Measurements from ENCODE around the gene MOSPD3.
A peak's percentile ranks its signal among the peaks of the same experiment; 100 is the strongest.

The MOSPD3 gene

DNA sequence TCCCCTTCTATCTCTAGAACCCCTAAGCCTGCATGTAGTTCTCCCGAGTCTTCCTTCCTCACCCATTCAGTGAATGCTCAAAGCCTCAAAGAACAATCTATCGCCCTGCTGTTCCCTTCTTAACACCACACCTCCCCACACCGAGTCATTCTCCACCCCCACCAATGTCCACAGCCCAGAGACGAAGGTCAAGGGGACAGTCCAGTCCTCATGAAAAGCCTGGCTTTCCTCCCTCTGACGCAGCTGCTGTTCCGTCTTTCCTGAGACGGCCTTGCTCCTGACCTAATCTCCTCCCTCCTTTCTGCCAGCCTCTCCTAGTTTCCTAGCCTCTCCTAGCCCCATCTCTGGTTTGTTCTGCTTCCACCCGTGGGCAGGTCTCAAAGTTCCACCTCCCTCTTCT, 9.2 kb downstream of the MOSPD3 start:
- Histone ChIP-seq H3K9ac (ENCODE audit: low read length in 5 of 5) (no peak overlapping the region), H3K27me3 (ENCODE audit: control insufficient read depth in 5 of 5, insufficient read depth in 4 of 5, low read length in 5 of 5) (peaks cover 0 to 6% (median 3%) of the 10 kb centered on the region in 5 donors), H3K4me1 (ENCODE audit: control insufficient read depth in 5 of 5, insufficient read depth in 5 of 5, low read length in 5 of 5) (peaks cover 0 to 4% (median 3%) of the 10 kb centered on the region in 5 donors), H3K4me3 (ENCODE audit: low read depth in 1 of 5, low read length in 5 of 5) (no peak overlapping the region), H3K9me3 (ENCODE audit: control insufficient read depth in 5 of 5, low read length in 5 of 5) (no peaks in the 10 kb centered on the region), H3K36me3 (ENCODE audit: control insufficient read depth in 5 of 5, insufficient read depth in 5 of 5, low read length in 5 of 5) (peaks cover 0 to 3% (median 1%) of the 10 kb centered on the region in 5 donors), H3K27ac (ENCODE audit: low read depth, low read length) (no peak overlapping the region)

DNA sequence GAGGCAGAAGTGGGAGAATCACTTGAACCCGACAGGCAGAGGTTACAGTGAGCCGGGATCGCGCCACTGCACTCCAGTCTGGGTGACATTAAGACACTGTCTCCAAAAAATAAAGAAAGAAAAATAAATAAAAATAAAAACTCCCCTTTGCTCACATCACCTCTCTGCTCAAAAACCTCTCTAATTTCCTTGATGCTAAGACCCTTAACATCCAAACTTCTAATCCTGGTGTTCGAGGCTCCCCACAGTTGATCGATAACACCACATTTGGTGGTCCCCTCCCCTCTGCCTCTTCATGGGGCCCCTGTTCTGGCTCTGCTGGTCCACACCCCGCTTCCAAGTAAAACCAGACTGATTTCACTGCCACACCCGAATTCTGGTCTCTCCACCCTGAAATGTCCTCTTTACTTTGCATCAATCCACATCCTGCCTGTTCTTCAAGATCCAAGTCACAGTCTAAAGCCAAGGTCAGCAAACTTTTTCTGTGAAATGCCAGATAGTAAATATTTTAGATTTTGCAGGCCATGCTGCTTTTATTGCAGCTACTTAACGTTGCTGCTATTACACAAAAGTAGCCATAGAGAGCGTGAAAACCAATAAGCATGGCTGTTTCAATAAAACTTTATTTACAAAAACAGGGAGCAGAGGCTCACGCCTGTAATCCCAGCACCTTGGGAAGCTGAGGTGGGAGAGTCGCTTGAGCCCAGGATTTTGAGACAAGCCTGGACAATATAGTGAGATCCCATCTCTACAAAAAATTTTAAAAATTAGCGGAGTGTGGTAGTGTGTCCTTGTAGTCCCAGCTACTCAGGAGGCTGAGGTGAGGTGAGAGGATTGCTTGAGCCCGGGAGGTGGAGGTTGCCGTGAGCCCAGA, 11.8 kb downstream of the MOSPD3 start:
- Histone ChIP-seq H3K9me3 (ENCODE audit: control insufficient read depth in 5 of 5, low read length in 5 of 5) (no peaks in the 10 kb centered on the region), H3K27me3 (ENCODE audit: control insufficient read depth in 5 of 5, insufficient read depth in 4 of 5, low read length in 5 of 5) (peaks cover 5 to 12% (median 6%) of the 10 kb centered on the region in 5 donors), H3K9ac (ENCODE audit: low read length in 5 of 5) (no peak overlapping the region), H3K36me3 (ENCODE audit: control insufficient read depth in 5 of 5, insufficient read depth in 5 of 5, low read length in 5 of 5) (peaks cover 0 to 3% (median 0%) of the 10 kb centered on the region in 5 donors), H3K27ac (ENCODE audit: low read depth, low read length) (no peak overlapping the region), H3K4me3 (ENCODE audit: low read depth in 1 of 5, low read length in 5 of 5) (no peak overlapping the region), H3K4me1 (ENCODE audit: control insufficient read depth in 5 of 5, insufficient read depth in 5 of 5, low read length in 5 of 5) (peaks cover 0 to 11% (median 7%) of the 10 kb centered on the region in 5 donors)

DNA sequence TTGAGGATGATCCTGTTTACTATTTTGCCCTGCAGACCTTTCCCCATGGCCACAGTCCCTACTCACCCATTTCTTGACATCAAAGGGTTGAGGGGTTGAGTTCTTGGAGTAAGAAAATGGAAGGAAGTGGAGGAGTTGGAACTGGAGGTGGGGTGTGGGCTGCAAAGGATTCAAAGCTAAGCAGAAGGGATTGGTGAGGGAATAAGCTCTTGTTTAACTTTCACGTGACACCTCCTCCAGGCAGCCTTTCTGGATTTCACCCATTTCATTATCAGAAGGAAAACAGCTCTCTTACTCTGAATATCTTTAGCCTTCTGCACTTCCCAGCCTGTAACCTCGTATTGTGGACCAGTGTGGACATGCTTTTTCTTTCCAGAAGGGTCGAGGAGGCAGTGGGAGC, 13.7 kb downstream of the MOSPD3 start:
- Histone ChIP-seq H3K27me3 (ENCODE audit: control insufficient read depth in 5 of 5, insufficient read depth in 4 of 5, low read length in 5 of 5) (peaks cover 5 to 12% (median 6%) of the 10 kb centered on the region in 5 donors), H3K4me1 (ENCODE audit: control insufficient read depth in 5 of 5, insufficient read depth in 5 of 5, low read length in 5 of 5) (peaks cover 0 to 11% (median 7%) of the 10 kb centered on the region in 5 donors), H3K4me3 (ENCODE audit: low read depth in 1 of 5, low read length in 5 of 5) (peak overlapping the region in 2 of 5 donors; percentile 10 to 50), H3K9me3 (ENCODE audit: control insufficient read depth in 5 of 5, low read length in 5 of 5) (no peaks in the 10 kb centered on the region), H3K27ac (ENCODE audit: low read depth, low read length) (no peak overlapping the region), H3K36me3 (ENCODE audit: control insufficient read depth in 5 of 5, insufficient read depth in 5 of 5, low read length in 5 of 5) (peaks cover 0 to 3% (median 0%) of the 10 kb centered on the region in 5 donors), H3K9ac (ENCODE audit: low read length in 5 of 5) (no peak overlapping the region)

DNA sequence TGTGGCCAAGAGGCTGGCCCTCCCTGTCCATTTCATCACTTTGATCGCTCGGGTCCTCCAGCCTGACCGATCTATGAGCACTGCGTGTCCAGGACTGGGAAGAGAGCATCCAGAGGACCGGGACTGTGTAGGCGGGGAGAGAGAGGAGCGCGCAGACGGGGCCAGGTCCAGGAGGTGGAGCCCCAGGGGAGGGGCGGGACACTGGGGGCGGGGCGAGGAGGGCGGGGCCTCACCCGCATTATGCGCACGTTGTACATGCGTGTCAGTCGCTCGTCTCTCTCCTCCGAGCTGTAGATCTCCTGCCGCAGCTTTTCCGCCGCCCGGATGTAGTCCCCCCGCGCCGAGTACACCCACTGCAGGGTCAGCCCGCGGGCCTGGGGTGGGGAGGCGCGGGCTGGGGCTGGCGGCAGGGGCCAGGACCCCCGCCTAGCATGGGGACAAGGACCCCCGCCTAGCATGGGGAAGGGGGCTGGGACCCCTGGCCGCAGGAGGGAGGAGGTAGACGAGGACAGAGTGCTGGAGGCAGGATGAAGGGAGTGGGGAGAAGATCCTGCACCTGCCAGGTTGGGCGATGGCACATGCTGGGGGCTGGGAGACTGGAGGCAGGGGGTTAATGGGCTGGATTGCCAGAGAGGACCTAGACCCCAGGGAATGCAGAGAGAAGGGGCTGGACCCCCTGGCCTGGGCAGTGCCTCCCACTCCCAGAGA, 14.3 kb downstream of the MOSPD3 start:
- H3K9me3 ChIP-seq (ENCODE audit: control insufficient read depth in 5 of 5, low read length in 5 of 5), result no peaks in the 10 kb centered on the region
- peaks cover 0 to 11% (median 7%) of the 10 kb centered on the region in 5 donors for H3K4me1 ChIP-seq (ENCODE audit: control insufficient read depth in 5 of 5, insufficient read depth in 5 of 5, low read length in 5 of 5)
- H3K9ac ChIP-seq (ENCODE audit: low read length in 5 of 5), result no peak overlapping the region
- peaks cover 0 to 3% (median 0%) of the 10 kb centered on the region in 5 donors for H3K36me3 ChIP-seq (ENCODE audit: control insufficient read depth in 5 of 5, insufficient read depth in 5 of 5, low read length in 5 of 5)
- H3K27me3 ChIP-seq (ENCODE audit: control insufficient read depth in 5 of 5, insufficient read depth in 4 of 5, low read length in 5 of 5), result peaks cover 5 to 12% (median 6%) of the 10 kb centered on the region in 5 donors
- no peak overlapping the region for H3K27ac ChIP-seq (ENCODE audit: low read depth, low read length)
- H3K4me3 ChIP-seq (ENCODE audit: low read depth in 1 of 5, low read length in 5 of 5), result peak overlapping the region in 3 of 5 donors; percentile 10 to 50 (median 28)

DNA sequence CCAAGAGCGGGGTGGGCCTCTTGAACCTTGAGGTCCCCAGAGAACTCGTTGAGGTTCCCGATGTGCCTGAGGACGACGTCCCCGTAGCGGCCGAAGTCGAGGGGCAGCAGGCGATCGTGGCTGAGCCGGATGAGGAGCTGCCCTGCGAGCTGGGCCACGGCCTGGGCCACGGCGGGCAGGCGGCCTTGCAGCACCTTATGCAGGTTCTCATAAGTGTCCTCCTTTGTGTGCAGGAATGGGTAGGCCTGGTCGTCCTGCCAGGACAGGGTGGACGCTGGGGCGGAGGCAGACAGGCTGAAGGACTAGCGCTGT, 14.9 kb downstream of the MOSPD3 start:
- Histone ChIP-seq H3K4me1 (ENCODE audit: control insufficient read depth in 5 of 5, insufficient read depth in 5 of 5, low read length in 5 of 5) (peaks cover 0 to 11% (median 7%) of the 10 kb centered on the region in 5 donors), H3K27ac (ENCODE audit: low read depth, low read length) (no peak overlapping the region), H3K9ac (ENCODE audit: low read length in 5 of 5) (no peak overlapping the region), H3K4me3 (ENCODE audit: low read depth in 1 of 5, low read length in 5 of 5) (no peak overlapping the region), H3K27me3 (ENCODE audit: control insufficient read depth in 5 of 5, insufficient read depth in 4 of 5, low read length in 5 of 5) (peaks cover 5 to 14% (median 9%) of the 10 kb centered on the region in 5 donors), H3K36me3 (ENCODE audit: control insufficient read depth in 5 of 5, insufficient read depth in 5 of 5, low read length in 5 of 5) (peaks cover 0 to 2% (median 0%) of the 10 kb centered on the region in 5 donors), H3K9me3 (ENCODE audit: control insufficient read depth in 5 of 5, low read length in 5 of 5) (no peaks in the 10 kb centered on the region)

DNA sequence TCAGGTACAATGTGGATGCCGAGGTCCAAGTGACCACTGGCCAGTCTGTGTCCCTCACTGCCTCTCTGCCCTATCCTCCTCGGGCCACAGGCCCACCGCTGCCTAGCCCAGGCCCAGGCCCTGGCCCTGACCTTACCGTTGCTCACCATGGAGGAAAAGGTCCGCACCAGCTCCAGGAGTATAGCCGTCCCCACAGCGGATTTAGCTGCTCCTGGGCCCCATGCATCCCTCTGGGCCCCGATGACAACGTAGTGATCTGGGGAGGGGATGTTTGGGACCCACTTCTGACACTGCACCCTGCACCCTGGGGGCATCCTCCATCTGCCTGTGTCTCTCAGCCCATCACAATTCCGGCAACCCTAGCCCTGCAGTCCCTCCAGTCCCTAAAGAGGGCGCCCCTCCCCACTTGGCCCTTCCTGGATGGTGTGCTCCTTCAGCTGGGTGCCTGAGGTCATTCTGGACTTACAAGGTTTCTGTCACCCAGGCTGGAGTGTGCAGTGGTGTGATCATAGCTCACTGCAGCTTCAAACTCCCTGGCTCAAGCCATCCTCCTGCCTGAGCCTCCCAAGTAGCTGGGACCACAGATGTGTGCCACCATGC, 16.9 kb downstream of the MOSPD3 start:
- Histone ChIP-seq H3K9ac (ENCODE audit: low read length in 5 of 5) (no peak overlapping the region), H3K9me3 (ENCODE audit: control insufficient read depth in 5 of 5, low read length in 5 of 5) (no peaks in the 10 kb centered on the region), H3K36me3 (ENCODE audit: control insufficient read depth in 5 of 5, insufficient read depth in 5 of 5, low read length in 5 of 5) (no peaks in the 10 kb centered on the region), H3K27me3 (ENCODE audit: control insufficient read depth in 5 of 5, insufficient read depth in 4 of 5, low read length in 5 of 5) (peaks cover 12 to 24% (median 19%) of the 10 kb centered on the region in 5 donors), H3K4me3 (ENCODE audit: low read depth in 1 of 5, low read length in 5 of 5) (no peak overlapping the region), H3K4me1 (ENCODE audit: control insufficient read depth in 5 of 5, insufficient read depth in 5 of 5, low read length in 5 of 5) (peaks cover 0 to 22% (median 16%) of the 10 kb centered on the region in 5 donors), H3K27ac (ENCODE audit: low read depth, low read length) (no peak overlapping the region)

DNA sequence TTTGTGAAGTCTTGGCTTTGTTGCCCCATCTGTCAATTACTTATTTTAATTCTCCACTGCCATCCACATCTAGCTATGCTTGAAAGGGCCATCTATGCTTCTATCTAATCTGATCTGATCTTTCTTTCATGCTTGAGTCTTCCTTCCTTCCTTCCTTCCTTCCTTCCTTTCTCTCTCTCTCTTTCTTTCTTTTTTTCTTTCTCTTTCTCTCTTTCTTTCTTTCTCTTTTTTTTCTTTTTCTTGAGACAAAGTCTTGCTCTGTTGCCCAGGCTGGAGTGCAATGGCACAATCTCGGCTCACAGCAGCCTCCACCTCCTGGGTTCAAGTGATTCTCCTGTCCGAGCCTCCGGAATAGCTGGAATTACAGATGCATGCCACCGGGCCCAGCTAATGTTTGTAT, 17.7 kb downstream of the MOSPD3 start:
- Histone ChIP-seq H3K4me3 (ENCODE audit: low read depth in 1 of 5, low read length in 5 of 5) (no peak overlapping the region), H3K27me3 (ENCODE audit: control insufficient read depth in 5 of 5, insufficient read depth in 4 of 5, low read length in 5 of 5) (peaks cover 12 to 27% (median 20%) of the 10 kb centered on the region in 5 donors)

DNA sequence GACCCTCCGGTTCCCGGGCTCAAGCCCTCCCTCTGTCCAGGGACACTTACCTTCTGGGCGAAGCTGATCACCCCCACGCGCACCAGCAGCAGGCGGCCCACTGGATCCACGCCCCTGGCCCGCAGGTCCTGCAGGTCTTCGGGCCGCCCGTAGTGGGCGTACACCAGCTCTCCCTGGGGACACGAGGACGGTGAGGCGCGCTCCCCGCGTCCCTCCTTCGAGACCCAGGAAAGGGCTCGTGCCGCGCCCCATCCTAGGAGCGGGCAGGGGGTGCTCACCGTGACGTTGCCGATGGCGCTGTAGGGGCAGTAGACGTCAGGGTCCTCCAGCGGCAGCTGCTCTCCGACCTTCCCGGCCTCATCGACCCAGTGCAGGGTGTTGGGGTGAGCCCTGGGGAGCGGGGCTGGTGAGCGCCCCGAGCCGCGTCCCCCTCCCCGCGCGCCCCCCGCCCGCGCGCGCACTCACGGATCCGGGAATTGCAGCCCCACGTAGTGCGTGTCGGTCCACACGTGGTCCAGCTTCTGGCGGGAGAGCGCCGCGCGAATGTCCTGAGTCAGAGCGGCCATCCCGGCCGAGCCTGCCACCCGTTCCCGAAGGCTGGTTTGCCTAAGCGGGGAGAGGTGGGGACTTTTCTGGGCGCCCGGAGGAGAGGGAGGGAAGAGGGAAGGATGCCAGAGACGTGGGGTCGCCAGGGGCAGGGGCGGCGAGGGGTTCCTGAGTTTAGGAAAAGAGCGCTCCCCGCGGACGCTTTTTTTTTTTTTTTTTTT, 20.8 kb downstream of the MOSPD3 start:
- Histone ChIP-seq H3K9ac (ENCODE audit: low read length in 5 of 5) (peak overlapping the region in 2 of 5 donors; percentile 56 to 68), H3K27ac (ENCODE audit: low read depth, low read length) (no peak overlapping the region), H3K4me3 (ENCODE audit: low read depth in 1 of 5, low read length in 5 of 5) (peak overlapping the region in 4 of 5 donors; percentile 39 to 64 (median 50)), H3K36me3 (ENCODE audit: control insufficient read depth in 5 of 5, insufficient read depth in 5 of 5, low read length in 5 of 5) (no peaks in the 10 kb centered on the region), H3K9me3 (ENCODE audit: control insufficient read depth in 5 of 5, low read length in 5 of 5) (no peaks in the 10 kb centered on the region), H3K27me3 (ENCODE audit: control insufficient read depth in 5 of 5, insufficient read depth in 4 of 5, low read length in 5 of 5) (peaks cover 6 to 21% (median 11%) of the 10 kb centered on the region in 5 donors), H3K4me1 (ENCODE audit: control insufficient read depth in 5 of 5, insufficient read depth in 5 of 5, low read length in 5 of 5) (peaks cover 0 to 12% (median 8%) of the 10 kb centered on the region in 5 donors)

More for the DNA sequence above, 17.7 kb downstream of the MOSPD3 start:
- no peaks in the 10 kb centered on the region for H3K9me3 ChIP-seq (ENCODE audit: control insufficient read depth in 5 of 5, low read length in 5 of 5)
- H3K4me1 ChIP-seq (ENCODE audit: control insufficient read depth in 5 of 5, insufficient read depth in 5 of 5, low read length in 5 of 5), result peaks cover 0 to 22% (median 16%) of the 10 kb centered on the region in 5 donors
- no peak overlapping the region for H3K27ac ChIP-seq (ENCODE audit: low read depth, low read length)
- H3K36me3 ChIP-seq (ENCODE audit: control insufficient read depth in 5 of 5, insufficient read depth in 5 of 5, low read length in 5 of 5), result no peaks in the 10 kb centered on the region
- H3K9ac ChIP-seq (ENCODE audit: low read length in 5 of 5), result no peak overlapping the region

DNA sequence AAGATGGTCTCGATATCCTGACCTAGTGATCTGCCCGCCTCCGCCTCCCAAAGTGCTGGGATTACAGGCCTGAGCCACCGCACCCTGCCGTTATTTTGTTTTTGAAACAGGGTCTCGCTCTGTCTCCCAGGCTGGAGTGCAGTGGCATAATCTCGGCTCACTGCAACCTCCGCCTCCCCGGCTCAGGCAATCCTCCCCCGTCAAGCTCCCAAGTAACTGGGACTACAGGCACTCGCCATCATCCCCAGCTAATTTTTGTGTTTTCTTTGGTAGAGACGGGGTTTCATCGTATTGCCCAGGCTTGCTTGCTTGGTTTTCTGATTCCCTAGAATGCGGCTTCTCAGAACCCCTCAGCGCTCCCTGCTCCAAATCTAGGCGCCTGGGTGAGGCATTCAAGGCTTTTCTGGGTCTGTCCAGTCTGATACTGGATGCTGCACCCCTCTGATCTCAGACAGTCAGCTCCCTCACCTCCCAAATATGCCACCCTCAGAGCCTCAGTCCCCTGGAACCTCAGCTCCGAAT, 27.7 kb downstream of the MOSPD3 start:
- H3K27me3 ChIP-seq (ENCODE audit: control insufficient read depth in 5 of 5, insufficient read depth in 4 of 5, low read length in 5 of 5), result peaks cover 8 to 22% (median 18%) of the 10 kb centered on the region in 5 donors
- no peaks in the 10 kb centered on the region for H3K9me3 ChIP-seq (ENCODE audit: control insufficient read depth in 5 of 5, low read length in 5 of 5)
- no peak overlapping the region for H3K27ac ChIP-seq (ENCODE audit: low read depth, low read length)
- H3K9ac ChIP-seq (ENCODE audit: low read length in 5 of 5), result no peak overlapping the region
- H3K4me3 ChIP-seq (ENCODE audit: low read depth in 1 of 5, low read length in 5 of 5), result no peak overlapping the region
- no peaks in the 10 kb centered on the region for H3K4me1 ChIP-seq (ENCODE audit: control insufficient read depth in 5 of 5, insufficient read depth in 5 of 5, low read length in 5 of 5)
- no peaks in the 10 kb centered on the region for H3K36me3 ChIP-seq (ENCODE audit: control insufficient read depth in 5 of 5, insufficient read depth in 5 of 5, low read length in 5 of 5)
